ENCODE data around the gene DNAJB1.
A peak's percentile ranks its signal among the peaks of the same experiment; 100 is the strongest.
"Not testable (repeated sequence)": the region's sequence is repeated elsewhere in the genome, so short reads cannot be mapped to it uniquely, and the experiment has no call there.

The DNAJB1 gene

DNA sequence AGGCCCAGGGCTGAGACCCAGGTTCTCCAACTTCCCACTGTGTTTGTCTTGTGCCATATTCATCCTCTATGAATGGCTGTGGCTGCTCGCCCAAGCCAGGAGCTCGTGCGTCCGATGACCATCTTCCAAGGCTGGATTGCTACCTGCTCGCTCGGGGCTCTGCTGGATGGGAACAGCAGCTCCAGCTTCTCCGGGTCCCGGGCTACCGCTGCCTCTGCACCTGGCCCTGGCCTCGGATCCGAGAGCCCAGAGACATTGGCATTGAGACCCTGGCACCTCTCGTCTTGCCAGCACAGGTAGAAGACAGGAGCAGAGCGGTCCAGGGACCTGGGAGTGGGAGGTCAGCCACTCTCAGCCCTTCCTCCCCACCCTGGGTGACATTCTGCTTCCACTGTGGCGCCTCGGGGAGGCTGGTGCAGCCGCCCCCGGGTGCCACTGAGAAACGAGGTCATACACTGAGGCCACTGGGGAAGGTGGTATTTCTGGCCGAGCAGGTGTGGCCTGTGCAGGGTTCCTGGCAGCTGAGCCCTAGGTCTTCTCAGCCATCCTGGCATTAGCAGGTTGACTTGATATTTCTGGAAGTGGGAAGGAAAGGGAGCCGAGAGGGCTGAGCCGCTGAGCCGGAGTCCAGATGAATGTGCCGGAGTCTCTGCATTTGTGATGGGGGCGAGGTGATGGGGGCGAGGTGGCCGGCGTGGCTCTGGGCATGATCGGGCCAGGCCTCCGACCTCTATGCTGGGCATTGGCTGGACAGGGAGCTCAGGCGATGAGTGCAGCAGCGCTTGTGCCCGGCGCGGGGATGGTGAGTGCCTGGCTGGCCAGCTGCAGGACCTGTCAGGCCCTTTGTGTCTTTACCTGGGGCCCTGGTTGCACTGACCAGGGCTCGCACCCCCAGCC is 35.1 kb upstream of the DNAJB1 start:
- no peak for DNase-seq

DNA sequence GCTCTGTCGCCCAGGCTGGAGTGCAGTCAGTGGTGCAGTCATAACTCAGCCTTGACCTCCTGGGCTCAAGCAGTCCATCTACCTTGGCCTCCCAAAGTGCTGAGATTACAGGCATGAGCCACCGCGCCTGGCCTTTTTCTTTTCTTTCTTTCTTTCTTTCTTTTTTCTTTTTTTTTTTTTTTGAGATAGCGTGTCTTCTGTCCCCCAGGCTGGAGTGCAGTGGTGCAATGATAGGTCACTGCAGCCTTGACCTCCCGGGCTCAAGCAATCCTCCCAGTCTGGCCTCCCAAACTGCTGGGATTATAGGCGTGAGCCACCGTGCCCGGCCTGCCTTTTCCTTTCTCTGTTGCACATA is 33.8 kb upstream of the DNAJB1 start:
- DNase-seq: not testable (repeated sequence)

GRCh38 chr19:14551134-14552005 is 33.2 kb upstream of the DNAJB1 start:
- DNase-seq: peak; percentile 81

DNA sequence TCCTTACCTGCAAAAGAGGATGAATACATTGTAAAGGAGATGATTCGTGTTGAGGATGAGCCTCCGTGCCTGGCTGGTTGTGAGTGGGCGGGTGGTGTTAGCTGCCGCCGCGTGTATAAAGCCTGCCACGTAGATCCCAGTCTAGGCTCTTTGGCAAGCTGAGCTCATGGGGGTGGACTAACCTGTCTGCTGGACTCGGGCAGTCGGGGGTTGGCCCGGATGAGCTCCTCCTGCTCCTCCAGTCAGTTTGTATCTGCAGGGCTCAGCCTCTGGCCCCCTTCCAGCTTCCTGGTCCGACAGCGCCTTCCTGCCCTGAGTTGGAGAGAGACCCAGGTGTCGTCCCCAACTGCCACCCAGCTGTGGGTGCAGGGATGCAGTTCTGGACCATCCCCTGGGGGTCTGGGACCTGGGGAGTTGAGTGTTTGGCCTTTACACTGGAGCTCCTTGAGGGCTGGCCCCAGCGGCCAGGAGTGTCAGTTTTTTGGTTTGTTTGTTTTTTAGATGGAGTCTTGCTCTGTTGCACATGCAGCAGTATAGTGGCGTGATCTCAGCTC is 32.1 kb upstream of the DNAJB1 start:
- no peak for DNase-seq

DNA sequence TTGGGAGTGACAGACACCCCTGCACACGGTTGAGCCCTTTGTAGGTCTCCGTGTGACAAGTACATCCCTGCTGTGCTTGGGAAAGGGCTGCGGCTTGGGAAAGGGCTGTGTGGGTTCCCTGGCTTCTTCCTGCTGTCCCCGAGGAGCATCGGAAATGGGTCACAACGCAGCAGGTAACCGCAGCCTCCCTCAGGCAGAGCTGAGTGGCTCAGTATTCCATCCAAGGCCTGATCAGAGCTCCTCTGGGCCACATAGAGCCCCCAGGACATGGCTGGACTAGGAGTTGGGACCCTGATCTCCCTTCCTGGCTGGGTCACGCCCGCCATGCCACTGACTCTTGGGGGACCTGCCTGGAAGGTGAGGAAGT is 27.5 kb upstream of the DNAJB1 start:
- no peak for DNase-seq

DNA sequence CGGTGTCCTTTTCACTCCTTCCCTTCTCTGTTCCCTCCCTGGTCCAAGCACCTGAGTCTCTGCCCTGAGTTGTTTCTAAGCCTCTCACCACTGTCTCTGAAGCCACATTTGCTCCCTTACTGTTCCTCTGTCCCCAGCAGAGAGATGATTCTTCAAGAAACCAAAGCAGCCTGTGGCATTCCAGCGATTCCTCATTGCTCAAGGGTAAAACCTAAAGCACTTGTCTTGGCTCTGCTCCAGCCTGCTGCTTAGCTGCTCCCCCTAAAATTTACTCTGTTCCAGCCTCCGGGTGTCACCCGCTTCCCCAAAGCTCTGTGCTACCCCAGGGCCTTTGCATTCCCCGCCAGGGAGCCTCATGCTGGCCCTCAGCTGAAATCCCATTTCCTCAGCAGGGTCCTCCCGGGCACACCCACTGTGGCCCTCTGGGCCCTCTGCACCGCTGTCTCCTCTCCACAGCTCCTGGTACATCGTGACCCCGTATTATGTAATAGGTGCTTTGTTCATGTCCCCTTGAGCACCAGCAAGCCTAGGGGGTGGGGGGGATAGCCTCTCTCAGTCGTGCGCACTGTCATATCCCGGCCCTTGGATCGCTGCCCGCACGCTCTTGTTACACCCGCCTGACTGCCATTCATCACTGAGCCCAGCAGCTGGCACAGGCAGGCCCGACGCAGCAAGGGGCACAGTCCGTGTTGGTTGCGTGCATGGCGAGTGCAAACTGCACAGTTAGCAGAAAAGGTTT is 26.9 kb upstream of the DNAJB1 start:
- no peak for DNase-seq

DNA sequence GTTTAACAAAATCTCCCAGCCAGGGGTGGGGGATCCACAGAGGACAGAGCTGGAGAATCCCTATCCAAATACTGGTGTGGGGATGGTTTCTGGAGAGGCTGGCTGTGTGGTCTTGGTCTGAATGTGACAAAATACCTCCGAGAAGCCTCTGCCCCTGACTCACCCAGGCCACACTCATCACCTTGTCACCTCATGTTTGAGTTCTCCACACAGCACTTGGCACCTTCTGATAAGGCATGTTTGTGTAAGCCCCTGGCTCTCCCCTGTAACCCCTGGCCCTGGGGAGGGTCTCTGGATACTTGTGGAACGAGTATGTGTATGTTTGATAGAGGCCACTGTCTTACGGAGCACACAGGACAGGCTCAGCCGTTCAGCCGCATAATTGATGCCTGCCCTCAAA is 25.9 kb upstream of the DNAJB1 start:
- no peak for DNase-seq

DNA sequence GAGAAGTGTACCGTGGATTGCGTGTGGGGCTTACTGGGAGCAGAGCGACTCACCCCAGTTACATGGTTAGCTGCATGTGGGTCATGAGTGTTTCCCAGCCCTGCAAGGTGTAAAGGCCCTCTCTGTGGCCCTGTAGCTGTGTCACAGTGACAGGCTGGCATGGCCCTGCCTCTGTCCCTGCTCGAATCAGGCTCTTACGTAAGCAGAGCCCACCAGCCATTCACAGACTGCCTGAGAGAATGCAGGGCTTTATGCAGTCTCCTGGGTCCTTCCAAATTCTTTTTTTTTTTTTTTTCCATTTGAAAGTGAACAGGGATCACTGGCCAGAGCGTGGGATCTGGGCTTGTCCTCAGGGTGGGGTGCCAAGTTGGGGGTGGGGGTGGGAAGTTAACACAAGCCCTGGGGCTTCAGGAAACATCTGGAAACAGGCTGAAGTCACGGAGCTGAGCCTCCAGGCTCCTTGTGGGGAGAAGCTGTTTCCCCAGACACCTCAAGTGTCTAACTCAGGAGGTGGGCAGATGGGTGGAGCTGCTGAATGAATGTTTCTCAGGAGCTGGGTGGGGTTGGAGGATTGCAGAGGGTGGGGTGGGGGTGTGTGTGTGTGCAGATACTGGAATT is 24.6 kb upstream of the DNAJB1 start:
- DNase-seq: no peak

- DNase-seq: not testable (repeated sequence)
Measured at GRCh38 chr19:14541979-14542378, 23.8 kb upstream of the DNAJB1 start.

DNA sequence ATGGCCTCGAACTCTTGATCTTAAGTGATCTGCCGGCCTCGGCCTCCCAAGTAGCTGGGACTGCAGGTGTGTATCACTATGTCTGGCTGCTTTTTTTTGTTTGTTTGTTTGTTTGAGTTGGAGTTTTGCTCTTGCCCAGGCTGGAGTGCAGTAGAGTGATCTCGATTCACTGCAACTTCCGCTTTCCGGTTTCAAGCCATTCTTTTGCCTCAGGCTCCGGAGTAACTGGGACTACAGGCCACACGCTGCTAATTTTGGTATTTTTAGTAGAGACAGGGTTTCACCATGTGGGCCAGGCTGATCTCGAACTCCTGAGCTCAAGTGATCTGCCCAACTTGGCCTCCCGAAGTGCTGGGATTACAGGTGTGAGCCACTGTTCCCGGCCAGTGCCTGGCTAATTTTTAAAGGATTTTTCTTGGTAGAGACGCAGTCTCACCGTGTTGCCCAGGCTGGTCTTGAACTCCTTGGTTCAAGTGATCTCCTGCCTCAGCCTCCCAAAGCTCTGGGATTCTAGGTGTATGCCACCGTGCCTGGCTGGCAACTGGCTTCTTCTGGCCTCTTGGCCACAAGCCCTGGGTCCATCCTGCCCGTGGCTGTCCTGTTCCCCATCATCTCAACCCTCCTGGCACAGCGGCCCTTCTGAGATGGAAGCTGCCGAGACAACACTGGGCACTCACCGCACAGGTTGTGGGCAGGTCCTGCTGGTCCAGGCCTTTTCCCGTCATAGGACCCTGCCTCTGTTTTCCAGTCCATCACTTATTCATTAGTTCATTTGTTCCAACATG is 22.7 kb upstream of the DNAJB1 start:
- DNase-seq: no peak

DNA sequence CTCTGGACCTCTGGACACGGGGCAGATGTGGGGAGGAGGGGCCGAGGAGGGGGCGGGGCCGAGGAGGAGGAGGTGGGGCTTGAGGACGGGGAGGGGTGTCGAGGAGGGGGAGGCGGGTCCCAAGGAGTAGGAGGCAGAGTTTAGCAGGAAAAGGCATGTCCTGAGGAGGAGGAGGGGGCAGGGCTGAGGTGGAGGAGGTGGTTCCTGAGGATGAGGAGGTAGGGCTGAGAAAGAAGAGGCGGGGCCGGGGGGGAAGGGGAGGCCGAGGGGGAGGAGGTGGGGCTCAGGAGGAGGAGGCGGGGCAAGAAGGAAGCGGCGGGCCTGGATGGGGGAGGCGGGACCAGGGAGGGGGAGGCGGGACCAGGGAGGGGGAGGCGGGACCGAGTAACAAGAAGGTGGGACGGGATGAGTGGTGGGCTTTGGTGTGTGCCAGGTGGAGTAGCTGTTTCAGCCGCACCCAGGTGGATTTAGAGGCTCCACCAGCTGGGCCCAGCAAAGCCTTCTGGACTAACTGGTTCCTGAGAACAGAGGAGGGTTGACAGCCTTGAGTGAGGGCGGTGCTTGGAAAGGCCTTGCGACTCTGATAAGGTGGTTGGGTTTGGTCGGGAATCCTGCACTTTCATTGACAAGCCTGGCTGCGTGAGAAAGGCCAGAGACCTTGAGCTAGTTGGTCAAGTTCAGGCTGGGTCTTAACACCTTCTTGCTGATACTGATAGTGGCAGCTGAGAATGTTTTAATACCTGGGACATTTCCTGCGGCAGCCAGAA is 18.9 kb upstream of the DNAJB1 start:
- DNase-seq: no peak

DNA sequence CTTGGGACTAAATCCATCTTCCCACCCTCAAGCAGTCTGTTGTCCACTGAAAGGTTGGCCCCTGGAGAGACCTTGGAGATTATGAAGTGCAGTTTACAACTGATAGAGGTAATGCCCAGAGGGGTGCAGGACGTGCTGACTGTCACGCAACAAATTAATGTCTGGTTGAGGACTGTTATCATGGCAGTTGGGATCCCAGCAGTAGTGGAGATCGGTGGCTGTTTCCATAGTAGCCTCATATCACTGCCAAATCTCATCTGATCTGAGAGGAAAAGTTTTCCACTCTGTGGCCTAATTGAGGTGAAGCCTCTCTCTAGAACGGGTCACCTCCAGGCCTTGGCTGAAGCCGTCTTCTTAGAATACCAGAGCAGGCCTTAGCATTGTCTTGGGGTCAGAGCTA is 15.3 kb upstream of the DNAJB1 start:
- DNase-seq: no peak

DNA sequence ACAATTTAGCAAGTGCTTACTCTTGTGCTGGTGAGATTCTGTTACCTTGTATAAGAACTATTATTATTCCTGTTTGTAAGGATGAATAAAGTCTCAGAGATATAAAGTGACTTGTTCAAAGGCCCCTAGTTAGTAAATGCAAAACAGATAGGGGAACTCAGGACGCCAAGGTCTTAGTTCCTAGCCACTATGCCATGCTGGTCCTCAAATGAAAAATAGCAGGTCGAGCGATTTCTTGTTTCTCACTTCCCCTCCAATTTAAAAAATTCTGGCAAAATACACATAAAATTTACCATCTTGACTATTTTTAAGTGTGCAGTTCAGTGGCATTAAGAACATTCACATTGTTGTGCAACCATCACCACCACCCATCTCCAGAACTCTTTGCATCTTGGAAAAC is 12.3 kb upstream of the DNAJB1 start:
- DNase-seq: no peak

GRCh38 chr19:14530005-14530348 is 11.8 kb upstream of the DNAJB1 start:
- no peak for DNase-seq

DNA sequence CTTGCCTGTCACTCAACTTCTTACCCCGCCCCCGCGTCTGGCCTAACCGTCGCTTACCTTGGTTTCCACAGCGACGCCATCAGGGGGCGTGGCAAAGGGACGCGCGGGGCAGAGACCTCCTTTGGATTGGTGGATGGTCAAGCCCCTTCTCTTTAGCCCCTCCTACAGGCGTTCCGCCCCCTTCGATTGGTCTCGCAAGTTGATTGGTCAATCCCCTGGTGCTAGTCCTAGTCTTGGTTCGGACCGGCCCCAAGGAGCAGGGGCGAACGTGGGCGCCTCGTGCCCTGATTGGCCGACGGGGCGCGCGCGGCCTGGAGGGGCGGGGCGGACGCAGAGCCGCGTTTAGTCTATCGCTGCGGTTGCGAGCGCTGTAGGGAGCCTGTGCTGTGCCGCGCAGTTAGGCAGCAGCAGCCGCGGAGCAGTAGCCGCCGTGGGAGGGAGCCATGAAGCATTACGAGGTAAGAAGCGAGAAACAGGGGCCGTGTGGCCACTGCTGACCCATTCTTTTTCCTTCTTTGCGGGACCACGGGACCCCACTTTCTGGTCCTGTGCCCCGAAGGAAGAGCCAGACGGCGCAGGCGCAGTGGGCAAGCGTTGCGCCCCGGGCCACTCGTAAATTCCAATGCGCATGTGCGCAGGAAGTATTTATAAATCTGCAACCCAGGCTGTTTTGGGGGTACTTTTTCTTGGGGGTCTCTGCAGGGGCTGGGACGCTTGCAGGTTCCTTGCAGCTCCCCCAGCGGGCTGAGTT is 11.2 kb upstream of the DNAJB1 start, which contains the start of gene TECR:
TECR (plus strand) TSS at position 341 of the 751 bp plus-strand sequence; CDS start at position 444, 103 bp downstream.
- peak; percentile 98 for DNase-seq

GRCh38 chr19:14528419-14529253 is 10.4 kb upstream of the DNAJB1 start:
- no peak for DNase-seq

- DNase-seq: no peak
Measured at GRCh38 chr19:14526423-14526822, 8.2 kb upstream of the DNAJB1 start.

- DNase-seq: no peak
Measured at GRCh38 chr19:14525729-14526128, 7.5 kb upstream of the DNAJB1 start.

DNA sequence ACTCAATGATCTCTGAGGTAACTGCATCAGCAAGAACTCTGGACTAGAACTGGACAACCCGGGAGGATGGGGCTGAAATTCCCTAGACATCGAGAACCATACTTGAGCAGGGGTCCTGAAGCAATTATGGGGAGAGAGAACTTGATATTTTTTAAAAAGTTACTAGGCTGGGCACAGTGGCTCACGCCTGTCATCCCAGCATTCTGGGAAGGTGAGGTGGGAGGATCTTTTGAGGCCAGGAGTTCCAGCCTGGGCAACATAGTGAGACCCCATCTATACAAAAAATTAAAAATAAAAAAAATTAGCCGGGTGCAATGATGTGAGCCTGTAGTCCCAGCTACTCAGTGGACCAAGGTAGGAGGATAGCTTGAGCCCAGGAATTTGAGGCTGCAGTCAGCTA is 2.3 kb upstream of the DNAJB1 start:
- no peak for DNase-seq
